ENCODE data around the gene OSER1. TPM values are rescaled to one million over a fixed set of nuclear protein-coding genes. Genes with fewer than 3 reads are reported as not detected.

The OSER1 gene
- total RNA-seq, 1 experiment from 2014 or later: 79.7 TPM

- BruUV-seq (replicated peaks): no TSS peak
- no peaks in the 10 kb centered on the region for H3K9me3 Mint-ChIP-seq (ENCODE audit: unreplicated experiment)
- H3K27ac Mint-ChIP-seq (ENCODE audit: unreplicated experiment): peak overlapping the region; percentile 2
- H3K4me1 Mint-ChIP-seq (ENCODE audit: low read depth, unreplicated experiment): peaks cover 26% of the 10 kb centered on the region
- Histone ChIP-seq H3K27me3 (replicated peaks; ENCODE audit: control insufficient read depth, insufficient read depth, low read length) (no peaks in the 10 kb centered on the region), H3K4me1 (peaks cover 54% of the 10 kb centered on the region), H3K36me3 (ENCODE audit: control insufficient read depth, insufficient read depth, low read length) (no peaks in the 10 kb centered on the region), H3K4me3 (ENCODE audit: low read depth, low read length) (no peak overlapping the region), H3K9me3 (no peaks in the 10 kb centered on the region)
- TF ChIP-seq CTCF (IDR thresholded peaks at IDR 0.05; ENCODE audit: insufficient read depth in 1 of 2, low read depth in 1 of 2, low read length in 1 of 2, severe bottlenecking in 1 of 2, unreplicated experiment in 1 of 2): no peak
- H3K27me3 Mint-ChIP-seq (ENCODE audit: insufficient read depth, unreplicated experiment): no peaks in the 10 kb centered on the region
- no peaks in the 10 kb centered on the region for H3K36me3 Mint-ChIP-seq (ENCODE audit: insufficient read depth, unreplicated experiment)
- intact Hi-C loops (cut with micrococcal nuclease; ENCODE audit: unreplicated experiment): no loop called here
- CTCF ChIA-PET: interaction anchor here (0.5 to 5.2 kb wide), 3 partner anchors 8 to 324 kb away, joined by 6 to 30 read pairs (median 25); no protein-coding TSS in a partner anchor
- peak overlapping the region; percentile 5 for H3K4me3 Mint-ChIP-seq (ENCODE audit: unreplicated experiment)
- POLR2A ChIA-PET: interaction anchor here (2.3 kb wide), 1 partner anchor 45 kb away, joined by 20 read pairs; no protein-coding TSS in a partner anchor
- peak in 1 of 2 experiments; percentile 82 for DNase-seq
Measured at GRCh38 chr20:44182135-44182765, 28.3 kb downstream of the OSER1 start.

- DNase-seq: peak in 1 of 2 experiments; percentile 44
- Mint-ChIP-seq H3K27ac (ENCODE audit: unreplicated experiment) (peak overlapping the region; percentile 2), H3K9me3 (ENCODE audit: unreplicated experiment) (no peaks in the 10 kb centered on the region), H3K27me3 (ENCODE audit: insufficient read depth, unreplicated experiment) (no peaks in the 10 kb centered on the region), H3K4me3 (ENCODE audit: unreplicated experiment) (peak overlapping the region; percentile 2), H3K36me3 (ENCODE audit: insufficient read depth, unreplicated experiment) (no peaks in the 10 kb centered on the region), H3K4me1 (ENCODE audit: low read depth, unreplicated experiment) (peaks cover 27% of the 10 kb centered on the region)
- POLR2A ChIA-PET: interaction anchor here (2.3 kb wide), 1 partner anchor 44 kb away, joined by 20 read pairs; no protein-coding TSS in a partner anchor
- Histone ChIP-seq H3K4me3 (ENCODE audit: low read depth, low read length) (no peak overlapping the region), H3K4me1 (peaks cover 53% of the 10 kb centered on the region), H3K9me3 (no peaks in the 10 kb centered on the region), H3K27me3 (replicated peaks; ENCODE audit: control insufficient read depth, insufficient read depth, low read length) (no peaks in the 10 kb centered on the region), H3K36me3 (ENCODE audit: control insufficient read depth, insufficient read depth, low read length) (no peaks in the 10 kb centered on the region)
- CTCF ChIA-PET: interaction anchor here (1.2 to 5.2 kb wide), 3 partner anchors 9 to 67 kb away, joined by 3 to 30 read pairs (median 25); no protein-coding TSS in a partner anchor
- BruUV-seq (replicated peaks): no TSS peak
- intact Hi-C loops (cut with micrococcal nuclease; ENCODE audit: unreplicated experiment): loop anchor here (2.0 kb wide), 1 partner anchor 29 kb away; no protein-coding TSS in a partner anchor
- TF ChIP-seq CTCF (IDR thresholded peaks at IDR 0.05; ENCODE audit: insufficient read depth in 1 of 2, low read depth in 1 of 2, low read length in 1 of 2, severe bottlenecking in 1 of 2, unreplicated experiment in 1 of 2): no peak
Measured at GRCh38 chr20:44181611-44182010, 29.0 kb downstream of the OSER1 start.

- POLR2A ChIA-PET: interaction anchor here (0.6 to 2.3 kb wide), 4 partner anchors 15 to 44 kb away, joined by 3 to 20 read pairs (median 3); partner anchors contain the start of gene OSER1
- H3K27me3 ChIP-seq (replicated peaks; ENCODE audit: control insufficient read depth, insufficient read depth, low read length): no peaks in the 10 kb centered on the region
- DNase-seq: peak; percentile 85 to 96
Measured at GRCh38 chr20:44180814-44181213, 29.8 kb downstream of the OSER1 start.

More at GRCh38 chr20:44180814-44181213, 29.8 kb downstream of the OSER1 start:
- Histone ChIP-seq H3K4me1 (peaks cover 49% of the 10 kb centered on the region), H3K9me3 (no peaks in the 10 kb centered on the region), H3K36me3 (ENCODE audit: control insufficient read depth, insufficient read depth, low read length) (no peaks in the 10 kb centered on the region), H3K4me3 (ENCODE audit: low read depth, low read length) (no peak overlapping the region)
- no peak for TF ChIP-seq CTCF (IDR thresholded peaks at IDR 0.05; ENCODE audit: insufficient read depth in 1 of 2, low read depth in 1 of 2, low read length in 1 of 2, severe bottlenecking in 1 of 2, unreplicated experiment in 1 of 2)
- CTCF ChIA-PET: interaction anchor here (0.5 to 5.2 kb wide), 6 partner anchors 9 to 66 kb away, joined by 3 to 30 read pairs (median 4); no protein-coding TSS in a partner anchor
- intact Hi-C loops (cut with micrococcal nuclease; ENCODE audit: unreplicated experiment): loop anchor here (1.0 to 2.0 kb wide), 2 partner anchors 28 to 44 kb away; no protein-coding TSS in a partner anchor
- Mint-ChIP-seq H3K4me3 (ENCODE audit: unreplicated experiment) (peak overlapping the region; percentile 2), H3K27me3 (ENCODE audit: insufficient read depth, unreplicated experiment) (no peaks in the 10 kb centered on the region), H3K4me1 (ENCODE audit: low read depth, unreplicated experiment) (peaks cover 27% of the 10 kb centered on the region), H3K27ac (ENCODE audit: unreplicated experiment) (peak overlapping the region; percentile 2), H3K36me3 (ENCODE audit: insufficient read depth, unreplicated experiment) (no peaks in the 10 kb centered on the region), H3K9me3 (ENCODE audit: unreplicated experiment) (no peaks in the 10 kb centered on the region)
- no TSS peak for BruUV-seq (replicated peaks)

Data from Caco-2 (cell line).